NCI-H187 treated with DMSO at 0.1 percent for 48 hours (cell line): Measurements from ENCODE around the gene CNN2.

ENCODE experiments used
- DNase-seq: peaks from one replicate; lab custom pipeline; 2025; lab: John Stamatoyannopoulos, UW

Gene CNN2

GRCh38 chr19:1065606-1066109 is 39.2 kb downstream of the CNN2 start:
- no peak for DNase-seq

- DNase-seq: no peak
Observed at GRCh38 chr19:1066251-1066747, 39.9 kb downstream of the CNN2 start.

GRCh38 chr19:1066748-1067340 is 40.4 kb downstream of the CNN2 start, which contains the start of gene ARHGAP45:
Gene ARHGAP45 (plus strand): TSS chr19:1067167. CDS start chr19:1067406, 239 bp downstream.
- no peak for DNase-seq

GRCh38 chr19:1067341-1067957 is 41.0 kb downstream of the CNN2 start:
- no peak for DNase-seq

- no peak for DNase-seq
Observed at GRCh38 chr19:1068009-1069001, 41.9 kb downstream of the CNN2 start.

GRCh38 chr19:1069009-1069779 is 42.8 kb downstream of the CNN2 start:
- no peak for DNase-seq

- DNase-seq: no peak
Observed at GRCh38 chr19:1070576-1070930, 44.1 kb downstream of the CNN2 start.

GRCh38 chr19:1070931-1071791 is 44.8 kb downstream of the CNN2 start:
- no peak for DNase-seq

- DNase-seq: no peak
Observed at GRCh38 chr19:1072371-1073015, 46.1 kb downstream of the CNN2 start.

- DNase-seq: no peak
Observed at GRCh38 chr19:1073063-1073955, 46.9 kb downstream of the CNN2 start.

GRCh38 chr19:1073956-1074517 is 47.6 kb downstream of the CNN2 start:
- DNase-seq: no peak

GRCh38 chr19:1074544-1075283 is 48.3 kb downstream of the CNN2 start:
- DNase-seq: peak; percentile 31

- no peak for DNase-seq
Observed at GRCh38 chr19:1076046-1076386, 49.6 kb downstream of the CNN2 start.

GRCh38 chr19:1076951-1077350 is 50.5 kb downstream of the CNN2 start:
- no peak for DNase-seq

- no peak for DNase-seq
Observed at GRCh38 chr19:1079566-1080111, 53.2 kb downstream of the CNN2 start.

- no peak for DNase-seq
Observed at GRCh38 chr19:1080360-1081161, 54.2 kb downstream of the CNN2 start.
